H1 (cell line): ENCODE measurements around the gene HS3ST3B1.

Experiments used
- CREB1 ChIP-seq: IDR thresholded peaks from 2 replicates; pipeline ENCODE4 v1.6.1; 2012; ENCODE audit warnings: inconsistent platforms
- CTCF ChIP-seq, 3 experiments: IDR thresholded peaks; 1 replicate in 2 of 3; 2 replicates in 1 of 3; pipeline versions ENCODE4 v1.5.1 to v1.6.1; 2011; ENCODE audit warnings: low read length in 3 of 3, mild to moderate bottlenecking in 3 of 3, inconsistent platforms in 2 of 3, low read depth in 1 of 3, moderate library complexity in 1 of 3; ENCODE audit not compliant: insufficient read depth in 1 of 3; ENCODE audit errors: control extremely low read depth in 1 of 3
- EP300 ChIP-seq, 2 experiments: IDR thresholded peaks; 1 replicate in 1 of 2; 2 replicates in 1 of 2; pipeline ENCODE4 v1.6.1; 2011 to 2012; ENCODE audit warnings: low read depth in 2 of 2, low read length in 2 of 2, mild to moderate bottlenecking in 2 of 2, borderline replicate concordance in 1 of 2, inconsistent platforms in 1 of 2, moderate library complexity in 1 of 2
- JUN ChIP-seq: IDR thresholded peaks from 2 replicates; pipeline ENCODE4 v1.6.1; 2011; ENCODE audit warnings: low read depth, mild to moderate bottlenecking, improper control_type of control experiment, low read length
- POLR2A ChIP-seq, 2 experiments: IDR thresholded peaks; 1 replicate in 1 of 2; 2 replicates in 1 of 2; pipeline ENCODE4 v1.6.1; 2011; ENCODE audit warnings: low read depth in 2 of 2, low read length in 2 of 2, mild to moderate bottlenecking in 2 of 2; ENCODE audit errors: control extremely low read depth in 1 of 2
- RAD21 ChIP-seq, 2 experiments: IDR thresholded peaks in 1 of 2; conservative IDR thresholded peaks in 1 of 2; 2 replicates each; pipeline ENCODE4 v1.6.1; 2011; ENCODE audit warnings: low read depth in 2 of 2, low read length in 2 of 2, improper control_type of control experiment in 1 of 2, inconsistent platforms in 1 of 2, mild to moderate bottlenecking in 1 of 2, moderate library complexity in 1 of 2
- RFX5 ChIP-seq: IDR thresholded peaks from 2 replicates; pipeline ENCODE4 v1.6.1; 2011; ENCODE audit warnings: low read depth, low read length, improper control_type of control experiment, borderline replicate concordance
- SP1 ChIP-seq: IDR thresholded peaks from 2 replicates; pipeline ENCODE4 v1.6.1; 2011; ENCODE audit warnings: low read depth, low read length

DNA sequence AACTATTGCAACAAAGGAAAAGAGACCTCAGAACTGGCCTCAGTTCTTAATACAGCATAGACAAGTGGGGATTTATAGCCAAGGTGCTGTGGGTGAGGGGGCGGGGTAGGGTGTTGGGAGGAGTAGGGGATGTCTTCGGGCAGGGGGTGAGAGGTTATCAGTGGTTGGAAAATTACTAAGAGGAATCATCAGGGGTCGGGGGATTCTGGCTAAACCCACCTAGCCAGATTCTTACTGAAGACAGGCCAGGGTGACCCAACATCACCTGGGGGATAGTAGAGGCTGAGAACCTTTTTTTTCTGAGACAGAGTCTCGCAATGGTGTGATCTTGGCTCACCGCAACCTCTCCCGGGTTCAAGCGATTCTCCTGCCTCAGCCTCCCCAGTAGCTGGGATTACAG, 32.6 kb downstream of the HS3ST3B1 start:
- no peak for TF ChIP-seq CTCF (IDR thresholded peaks at IDR 0.05; ENCODE audit: control extremely low read depth in 1 of 3, insufficient read depth in 1 of 3, low read depth in 1 of 3, low read length in 3 of 3)
- TF ChIP-seq POLR2A (IDR thresholded peaks at IDR 0.05; ENCODE audit: control extremely low read depth in 1 of 2, low read depth in 2 of 2, low read length in 2 of 2): no peak
- no peak for TF ChIP-seq SP1
- no peak for TF ChIP-seq EP300 (IDR thresholded peaks at IDR 0.05; ENCODE audit: borderline replicate concordance in 1 of 2, low read depth in 2 of 2, low read length in 2 of 2)
- TF ChIP-seq JUN: no peak
- no peak for TF ChIP-seq RFX5
- no peak for TF ChIP-seq RAD21 (IDR thresholded peaks at IDR 0.05 in 1 of 2, conservative IDR thresholded peaks at IDR 0.05 in 1 of 2; ENCODE audit: low read depth in 2 of 2, low read length in 2 of 2)
- no peak for TF ChIP-seq CREB1
